Adrenal gland (tissue), 5 donors: ENCODE data around the gene SERGEF.

Experiments
- POLR2A ChIP-seq, 2 donors: fragments of 450-650 bp; IDR thresholded peaks; one replicate each; pipeline ENCODE4 v1.6.1; 2017; ENCODE audit warnings: antibody characterized with exemption in 2 of 2, mild to moderate bottlenecking in 2 of 2, moderate library complexity in 1 of 2
- TF ChIP-seq, protein P1 (sequence below), 6 experiments: fragments of 450-650 bp in 4 of 6; fragments of 200-600 bp in 2 of 6; sonication (generic) in 1 of 6; IDR thresholded peaks; 1 replicate in 5 of 6; 2 replicates in 1 of 6; pipeline versions ENCODE4 v1.5.1 to v1.8.0; 2016 to 2021; ENCODE audit warnings: antibody characterized with exemption in 6 of 6, mild to moderate bottlenecking in 2 of 6, moderate library complexity in 1 of 6
- donor health status: DM: no; HTN: no; CAD: no.

DNA sequence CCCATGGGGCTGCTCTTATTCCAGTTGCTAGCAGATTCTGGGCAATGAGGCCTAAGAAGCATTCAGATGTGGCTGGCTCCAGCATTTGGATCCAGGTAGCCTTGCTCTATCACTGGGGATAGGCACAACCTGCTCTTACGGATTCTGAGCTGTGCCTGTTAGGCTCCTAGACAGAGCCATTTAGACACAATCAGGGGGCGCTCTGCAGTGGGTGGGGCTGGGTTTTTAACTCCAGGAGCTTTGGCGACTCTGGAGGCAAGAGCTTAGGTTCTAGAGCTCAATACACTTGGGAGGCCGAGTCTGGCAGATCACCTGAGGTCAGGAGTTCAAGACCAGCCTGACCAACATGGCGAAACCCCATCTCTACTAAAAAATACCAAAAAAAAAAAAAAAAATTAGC is 246.3 kb downstream of the SERGEF start:
- TF ChIP-seq, protein P1, sequence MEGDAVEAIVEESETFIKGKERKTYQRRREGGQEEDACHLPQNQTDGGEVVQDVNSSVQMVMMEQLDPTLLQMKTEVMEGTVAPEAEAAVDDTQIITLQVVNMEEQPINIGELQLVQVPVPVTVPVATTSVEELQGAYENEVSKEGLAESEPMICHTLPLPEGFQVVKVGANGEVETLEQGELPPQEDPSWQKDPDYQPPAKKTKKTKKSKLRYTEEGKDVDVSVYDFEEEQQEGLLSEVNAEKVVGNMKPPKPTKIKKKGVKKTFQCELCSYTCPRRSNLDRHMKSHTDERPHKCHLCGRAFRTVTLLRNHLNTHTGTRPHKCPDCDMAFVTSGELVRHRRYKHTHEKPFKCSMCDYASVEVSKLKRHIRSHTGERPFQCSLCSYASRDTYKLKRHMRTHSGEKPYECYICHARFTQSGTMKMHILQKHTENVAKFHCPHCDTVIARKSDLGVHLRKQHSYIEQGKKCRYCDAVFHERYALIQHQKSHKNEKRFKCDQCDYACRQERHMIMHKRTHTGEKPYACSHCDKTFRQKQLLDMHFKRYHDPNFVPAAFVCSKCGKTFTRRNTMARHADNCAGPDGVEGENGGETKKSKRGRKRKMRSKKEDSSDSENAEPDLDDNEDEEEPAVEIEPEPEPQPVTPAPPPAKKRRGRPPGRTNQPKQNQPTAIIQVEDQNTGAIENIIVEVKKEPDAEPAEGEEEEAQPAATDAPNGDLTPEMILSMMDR (IDR thresholded peaks at IDR 0.05): no peak
- no peak for TF ChIP-seq POLR2A (IDR thresholded peaks at IDR 0.05)
